Limb (tissue), 2 donors: ENCODE results near the gene PCBD1.

Source experiments
- DNase-seq, 2 donors: peaks; one replicate each; pipeline ENCODE4 v3.0.0-alpha.2; 2016; ENCODE audit errors: extremely low spot score in 2 of 2

The PCBD1 gene

GRCh38 chr10:70917635-70918034, 29.3 kb upstream of the PCBD1 start:
- no peak for DNase-seq

DNA sequence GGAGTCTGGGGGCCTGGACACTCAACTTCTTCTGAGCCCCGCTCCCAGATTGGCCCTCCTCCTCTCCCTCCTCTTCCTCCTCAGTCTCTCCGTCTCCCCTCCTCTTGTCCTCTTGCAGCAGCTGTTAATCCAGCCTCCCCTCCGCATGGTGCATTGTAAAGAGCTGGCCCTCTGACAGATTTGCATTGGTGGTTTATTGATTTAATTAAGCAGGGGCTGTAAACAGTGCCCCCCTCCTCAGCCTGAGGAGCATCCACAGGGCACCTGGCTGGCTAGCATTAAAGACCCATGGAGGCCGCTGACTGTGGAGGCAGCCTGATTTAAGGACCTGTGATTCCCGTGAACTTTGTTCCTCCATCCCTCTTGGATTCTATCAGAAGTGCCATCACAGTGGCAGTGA, 28.9 kb upstream of the PCBD1 start:
- no peak for DNase-seq

DNA sequence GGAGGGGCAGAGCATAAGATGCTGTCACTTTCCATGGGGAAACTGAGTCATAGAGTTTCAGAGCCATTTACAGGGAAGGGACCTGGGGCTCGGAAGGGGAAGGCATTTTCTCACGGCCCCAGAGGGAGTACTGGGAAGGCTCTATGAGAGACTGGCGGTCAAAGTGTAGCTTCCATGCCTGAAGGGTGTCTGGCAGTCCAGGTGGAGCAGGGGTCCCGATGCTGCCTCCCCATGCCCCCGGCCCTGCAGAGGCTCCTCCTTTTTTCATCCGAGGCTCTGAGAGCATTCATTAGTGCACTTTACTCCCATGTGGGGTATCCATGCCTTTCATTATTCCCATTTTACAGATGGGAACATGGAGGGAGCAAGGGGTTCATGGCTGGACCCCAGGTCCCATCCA, 27.9 kb upstream of the PCBD1 start:
- no peak for DNase-seq

DNA sequence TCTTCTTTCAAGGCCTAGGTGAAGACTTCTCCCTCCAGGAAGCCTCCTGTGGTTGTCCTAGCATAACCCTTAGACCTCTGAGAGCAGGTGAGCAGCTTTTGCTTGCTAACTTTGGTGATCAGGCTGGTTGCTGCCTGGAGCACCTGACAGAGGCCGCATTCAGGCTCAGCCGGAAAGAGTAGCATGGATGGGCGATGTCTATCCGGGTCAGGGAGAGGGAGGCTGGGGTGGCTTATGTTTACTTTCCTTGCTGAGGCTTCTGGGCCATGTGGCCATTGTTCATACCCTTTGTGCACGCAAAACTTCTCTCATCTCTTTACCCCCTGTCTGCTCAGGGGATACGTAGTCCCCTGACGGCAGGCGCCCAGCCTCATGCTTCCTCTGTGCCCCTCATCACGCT, 27.4 kb upstream of the PCBD1 start:
- no peak for DNase-seq

GRCh38 chr10:70915206-70915605, 26.8 kb upstream of the PCBD1 start:
- no peak for DNase-seq

DNA sequence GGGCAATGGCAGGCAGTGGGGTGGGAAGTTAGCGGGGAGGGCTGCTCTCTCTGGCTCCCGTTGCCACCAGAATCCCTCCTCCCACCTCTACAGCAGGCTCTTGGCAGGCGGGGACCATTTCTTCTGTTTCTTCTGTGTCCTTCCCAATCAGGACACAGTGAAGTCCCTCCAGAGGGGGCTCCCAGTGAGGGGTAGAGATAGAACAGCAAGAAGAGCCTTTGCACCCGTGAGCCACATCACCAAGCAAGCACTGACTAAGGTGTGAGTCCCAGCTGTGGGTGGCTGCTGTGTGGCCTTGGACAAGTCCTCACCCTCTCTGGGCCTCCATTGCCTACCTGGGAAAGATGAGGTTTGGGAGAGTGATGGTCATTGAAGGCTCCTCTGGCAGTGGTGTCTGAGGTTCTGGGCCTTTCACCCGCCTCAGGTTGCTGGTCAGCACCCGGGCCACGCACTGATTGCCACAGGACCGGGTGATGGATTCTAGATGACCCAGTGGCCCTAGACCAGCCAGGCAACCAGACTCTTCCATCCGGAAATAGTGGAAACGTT, 26.0 kb upstream of the PCBD1 start:
- no peak for DNase-seq

DNA sequence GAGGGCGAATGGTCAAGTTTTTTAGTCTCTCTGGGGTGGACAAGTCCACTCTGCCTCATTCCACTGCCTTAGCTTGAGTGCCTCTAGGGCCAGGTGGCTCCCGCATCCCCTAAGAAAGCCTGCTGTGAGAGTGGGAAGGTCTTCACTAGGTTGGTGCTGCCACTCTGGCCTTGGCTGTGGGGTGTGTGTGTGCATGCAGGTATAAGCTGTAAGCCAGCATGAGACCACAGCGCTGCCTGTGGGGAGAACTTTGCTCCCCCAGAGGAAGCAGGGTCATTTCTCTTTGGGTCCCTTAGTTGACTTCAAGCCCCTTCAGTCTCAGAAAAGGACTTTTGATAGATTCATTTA, 25.5 kb upstream of the PCBD1 start:
- no peak for DNase-seq

- DNase-seq = peak; percentile 8 to 28
Measured at GRCh38 chr10:70913191-70913892, 25.0 kb upstream of the PCBD1 start.

DNA sequence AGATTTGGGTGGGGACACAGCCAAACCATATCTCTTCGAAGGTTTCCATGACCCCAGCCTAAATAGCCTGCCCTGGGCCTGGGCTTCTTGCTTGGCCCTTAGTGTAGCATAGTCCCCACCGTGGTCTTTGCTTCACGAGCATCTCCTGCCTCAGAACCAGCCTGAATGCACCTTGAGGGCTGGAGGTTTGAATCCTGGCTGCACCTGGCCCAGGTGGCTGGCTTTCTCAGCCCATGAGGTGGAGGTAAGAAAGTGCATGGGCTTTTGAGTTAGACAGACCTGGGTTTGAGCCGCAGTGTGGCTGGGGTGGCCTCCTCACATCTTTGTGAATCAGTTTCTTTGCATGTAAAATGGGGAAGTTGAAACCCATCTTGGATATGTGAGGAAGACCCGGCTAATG, 24.2 kb upstream of the PCBD1 start:
- DNase-seq = no peak

DNA sequence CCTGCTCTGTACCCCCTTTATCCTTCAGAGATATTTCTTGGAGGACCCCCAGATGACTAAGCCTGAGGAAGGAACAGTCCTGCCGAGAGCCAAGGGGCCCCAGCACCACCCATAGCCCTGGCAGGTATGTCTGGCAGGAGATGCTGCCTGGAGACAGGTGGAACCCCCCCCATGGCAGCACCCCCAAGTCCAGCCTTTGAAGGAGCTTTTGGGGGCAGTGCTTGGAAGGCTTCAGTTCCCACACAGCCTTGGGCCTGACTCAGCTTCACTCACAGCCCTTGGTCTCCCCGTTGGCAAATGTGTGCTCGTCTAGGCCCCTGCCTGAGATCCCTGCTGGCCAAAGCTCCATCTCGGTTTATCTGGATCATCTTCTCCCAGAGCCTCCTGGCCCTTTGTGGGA, 23.0 kb upstream of the PCBD1 start:
- DNase-seq = peak in 1 of 2 donors; percentile 16

- DNase-seq = peak in 1 of 2 donors; percentile 14
Measured at GRCh38 chr10:70910486-70911341, 22.3 kb upstream of the PCBD1 start.

DNA sequence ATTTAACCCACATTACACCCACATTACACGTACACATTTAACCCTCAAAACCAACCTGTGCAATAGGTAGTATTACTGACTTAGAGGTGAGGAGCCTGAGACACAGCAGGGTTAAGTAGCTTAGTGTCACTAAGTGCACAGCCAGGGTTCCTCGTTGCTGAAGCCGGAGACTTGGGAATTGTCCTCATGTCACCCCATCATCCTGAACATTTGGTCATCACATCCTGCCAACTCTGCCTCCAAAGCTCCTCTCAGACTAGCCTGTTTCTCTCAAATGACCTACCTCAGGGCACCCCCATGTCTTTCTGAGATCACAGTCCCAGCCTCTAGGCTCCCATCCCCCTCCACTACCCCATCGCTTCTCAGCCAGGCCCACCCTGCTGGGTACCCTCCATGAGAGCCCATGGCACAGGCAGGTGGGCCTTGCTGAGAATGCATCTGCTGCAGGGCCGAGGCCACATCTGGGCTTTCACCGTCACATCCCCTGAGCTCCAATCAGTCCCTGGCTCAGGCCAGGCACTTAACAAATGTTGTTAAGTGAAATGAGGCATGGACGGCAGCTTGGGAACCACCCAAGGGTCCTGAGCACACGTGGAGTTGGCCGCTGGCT, 21.1 kb upstream of the PCBD1 start:
- DNase-seq = peak in 1 of 2 donors; percentile 19

DNA sequence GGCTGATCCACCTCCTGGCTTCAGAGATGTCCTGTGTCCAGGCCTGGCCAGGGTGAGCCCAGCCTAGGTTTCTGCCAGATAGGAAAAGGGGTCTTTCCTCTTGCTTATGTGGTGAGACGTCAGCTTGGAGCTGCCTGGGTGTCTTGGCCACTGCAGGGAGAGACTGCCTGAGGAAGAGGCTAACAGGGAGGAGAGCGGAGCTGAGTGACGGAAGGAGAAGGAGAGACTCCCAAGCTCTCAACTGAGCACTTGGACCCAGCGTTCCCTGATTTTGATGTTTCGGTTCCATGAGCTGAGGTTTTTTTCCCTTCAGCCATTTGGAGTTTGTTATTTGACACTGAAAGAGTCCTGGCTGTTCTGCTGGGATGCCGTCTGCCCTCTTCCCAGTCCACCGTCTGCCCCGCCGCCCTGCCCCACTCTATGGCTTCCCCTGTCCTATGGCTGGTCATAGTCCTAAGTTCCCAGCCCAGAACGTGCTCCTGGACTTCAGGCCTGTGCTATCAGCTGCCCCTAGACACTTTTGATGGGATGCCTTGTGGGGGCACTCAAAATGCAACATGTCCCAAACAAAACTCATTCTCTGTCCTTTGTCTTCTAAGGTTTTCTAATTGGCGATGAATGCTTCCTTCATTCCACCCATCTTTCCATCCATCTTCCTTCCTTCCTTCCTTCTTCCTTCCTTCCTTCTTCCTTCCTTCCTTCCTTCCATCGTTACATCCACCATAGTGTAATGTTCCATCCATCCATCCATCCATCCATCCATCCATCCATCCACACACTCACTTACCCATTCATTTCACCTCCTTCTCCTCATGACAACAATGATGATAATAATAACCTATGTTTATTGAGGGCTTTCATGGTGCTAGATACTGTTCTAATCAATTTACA, 20.3 kb upstream of the PCBD1 start:
- no peak for DNase-seq

- no peak for DNase-seq
Measured at GRCh38 chr10:70907637-70908405, 19.5 kb upstream of the PCBD1 start.

DNA sequence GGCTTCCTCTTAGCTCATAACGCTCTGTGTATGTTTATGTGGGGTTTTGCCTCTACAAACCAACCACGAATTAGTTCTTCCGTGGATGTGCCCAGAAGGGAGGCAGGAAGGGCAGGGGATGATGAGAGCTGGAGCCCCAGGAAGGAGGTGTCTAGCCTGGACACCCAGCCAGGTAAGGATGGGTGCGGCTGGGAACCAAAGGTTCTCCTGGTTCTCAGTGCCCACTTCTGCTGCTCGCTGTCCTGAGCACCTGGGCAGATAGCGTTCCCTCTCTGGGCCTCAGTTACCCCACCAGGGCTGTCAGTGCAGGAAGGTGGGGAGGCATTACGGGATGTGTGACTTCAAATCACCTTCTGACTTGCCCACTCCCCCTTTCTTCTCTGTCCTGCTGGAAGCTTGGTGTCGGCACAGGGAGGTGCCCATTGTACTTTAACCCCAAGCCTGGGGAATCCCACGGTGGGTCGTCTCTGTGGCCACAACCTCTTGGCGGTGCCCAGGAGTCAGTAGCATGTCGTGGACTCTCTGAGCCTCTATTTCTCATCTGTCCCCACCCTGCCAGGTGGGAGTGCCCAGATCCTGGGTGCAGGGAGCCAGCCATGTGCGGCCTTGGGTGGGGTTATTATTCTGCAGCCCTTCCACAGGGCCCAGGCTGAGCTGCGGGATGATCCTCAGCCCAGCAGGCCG, 18.7 kb upstream of the PCBD1 start:
- DNase-seq = no peak

- DNase-seq = no peak
Measured at GRCh38 chr10:70906031-70906783, 17.8 kb upstream of the PCBD1 start.

- DNase-seq = no peak
Measured at GRCh38 chr10:70905071-70906021, 17.0 kb upstream of the PCBD1 start.
